CD14-positive monocyte (primary cell): ENCODE data around the gene MSS51. TPM values are rescaled to one million over a fixed set of nuclear protein-coding genes. Genes with fewer than 3 reads are reported as not detected.

Experiments used
- DNase-seq, 3 donors: peaks; one replicate each; pipeline ENCODE4 v3.0.0-alpha.2; 2011 to 2022
- H2AFZ ChIP-seq: 2 replicates; pipeline ENCODE4 v1.6.0; 2012; ENCODE audit warnings: mild to moderate bottlenecking, low read depth, low read length, inconsistent platforms; ENCODE audit not compliant: insufficient read depth, poor library complexity, severe bottlenecking
- H3K27ac ChIP-seq, 2 donors: 1 replicate in 1 of 2; 2 replicates in 1 of 2; pipeline ENCODE4 v1.5.1; 2012 to 2013; ENCODE audit warnings: low read length in 2 of 2, control low read depth in 1 of 2, inconsistent platforms in 1 of 2, low read depth in 1 of 2, mild to moderate bottlenecking in 1 of 2
- H3K27me3 ChIP-seq, 2 donors: one replicate each; pipeline versions ENCODE4 v1.6.0 to v1.6.1; 2011 to 2013; ENCODE audit warnings: low read length in 2 of 2; ENCODE audit not compliant: control insufficient read depth in 2 of 2, insufficient read depth in 2 of 2
- H3K36me3 ChIP-seq, 2 donors: replicated peaks in 1 of 2; 1 replicate in 1 of 2; 2 replicates in 1 of 2; pipeline versions ENCODE4 v1.5.1 to v1.6.1; 2012 to 2013; ENCODE audit warnings: low read length in 2 of 2, control low read depth in 1 of 2, inconsistent platforms in 1 of 2, mild to moderate bottlenecking in 1 of 2; ENCODE audit not compliant: insufficient read depth in 2 of 2, control insufficient read depth in 1 of 2
- H3K4me1 ChIP-seq, 2 donors: 1 replicate in 1 of 2; 2 replicates in 1 of 2; pipeline versions ENCODE4 v1.5.1 to v1.6.1; 2012 to 2013; ENCODE audit warnings: low read length in 2 of 2, control low read depth in 1 of 2, inconsistent platforms in 1 of 2, mild to moderate bottlenecking in 1 of 2, moderate library complexity in 1 of 2; ENCODE audit not compliant: insufficient read depth in 2 of 2, control insufficient read depth in 1 of 2
- H3K4me2 ChIP-seq: replicated peaks from 2 replicates; pipeline ENCODE3; 2012; ENCODE audit warnings: low read length, moderate library complexity, mild to moderate bottlenecking; ENCODE audit not compliant: poor library complexity, severe bottlenecking; ENCODE audit errors: extremely low read depth
- H3K4me3 ChIP-seq, 3 experiments: fragments of 200-600 bp in 1 of 3; sonication (generic) in 1 of 3; replicated peaks in 1 of 3; 1 replicate in 2 of 3; 2 replicates in 1 of 3; pipeline ENCODE4 v1.5.1; 2011 to 2013; ENCODE audit warnings: low read length in 3 of 3, mild to moderate bottlenecking in 3 of 3, control low read depth in 2 of 3, low read depth in 2 of 3, inconsistent platforms in 1 of 3, moderate library complexity in 1 of 3
- H3K79me2 ChIP-seq: 2 replicates; pipeline ENCODE4 v1.6.0; 2012; ENCODE audit warnings: mild to moderate bottlenecking, control low read depth, inconsistent platforms, low read length, moderate library complexity; ENCODE audit not compliant: insufficient read depth
- H3K9ac ChIP-seq: 2 replicates; pipeline ENCODE4 v1.6.0; 2017; ENCODE audit warnings: low read length, mild to moderate bottlenecking; ENCODE audit not compliant: insufficient read depth, poor library complexity, severe bottlenecking
- H3K9me3 ChIP-seq, 2 donors: replicated peaks in 1 of 2; 1 replicate in 1 of 2; 2 replicates in 1 of 2; pipeline versions ENCODE4 v1.5.1 to v1.6.1; 2012 to 2013; ENCODE audit warnings: low read length in 2 of 2, control low read depth in 1 of 2; ENCODE audit not compliant: control insufficient read depth in 1 of 2, insufficient read depth in 1 of 2
- H4K20me1 ChIP-seq: 2 replicates; pipeline ENCODE4 v1.6.0; 2012; ENCODE audit warnings: mild to moderate bottlenecking, low read length, control low read depth, moderate library complexity; ENCODE audit not compliant: insufficient read depth
- H3K27ac Mint-ChIP-seq, 7 donors: one replicate each; pipeline ENCODE4 v1.8.0; 2020; ENCODE audit warnings: mild to moderate bottlenecking in 7 of 7, mixed read lengths in 7 of 7, moderate library complexity in 6 of 7, inconsistent platforms in 2 of 7
- H3K27me3 Mint-ChIP-seq, 3 donors: one replicate each; pipeline ENCODE4 v1.8.0; 2021 to 2022; ENCODE audit warnings: low read depth in 3 of 3, mild to moderate bottlenecking in 3 of 3, mixed read lengths in 3 of 3, moderate library complexity in 3 of 3, inconsistent platforms in 1 of 3
- H3K36me3 Mint-ChIP-seq, 2 donors: one replicate each; pipeline ENCODE4 v1.8.0; 2020; ENCODE audit warnings: mixed read lengths in 2 of 2, inconsistent platforms in 1 of 2, mild to moderate bottlenecking in 1 of 2
- H3K4me1 Mint-ChIP-seq: one replicate; pipeline ENCODE4 v1.8.0; 2020; ENCODE audit warnings: mild to moderate bottlenecking, mixed read lengths
- H3K4me3 Mint-ChIP-seq, 2 donors: one replicate each; pipeline ENCODE4 v1.8.0; 2020; ENCODE audit warnings: mild to moderate bottlenecking in 2 of 2, mixed read lengths in 2 of 2, moderate library complexity in 1 of 2
- H3K9me3 Mint-ChIP-seq, 7 donors: one replicate each; pipeline ENCODE4 v1.8.0; 2020 to 2022; ENCODE audit warnings: mixed read lengths in 7 of 7, mild to moderate bottlenecking in 6 of 7, moderate library complexity in 6 of 7, inconsistent platforms in 2 of 7
- WGBS: methylation state at CpG from one replicate; pipeline ENCODE4 v1.1.5; 2013; ENCODE audit warnings: missing lambda C conversion rate; ENCODE audit not compliant: insufficient coverage; 5-methylcytosine and 5-hydroxymethylcytosine counted together
- intact Hi-C, 2 donors: fragments of 100-400 bp; cut with micrococcal nuclease; formaldehyde crosslinking; loops; one replicate each; pipeline versions ENCODE4 v1.15.0 to v1.15.1; 2023
- polyA plus RNA-seq, 3 donors: library from polyadenylated mRNA; depleted of rRNA in 1 of 3; unstranded in 2 of 3; stranded (reverse) in 1 of 3; fragments of 300-500 nt in 2 of 3; fragments of >200 nt in 1 of 3; fragmentation: Illumina TruSeq in 2 of 3; gene quantifications; 1 replicate in 2 of 3; 2 replicates in 1 of 3; pipeline ENCODE4 v1.2.3, GENCODE V29; 2012 to 2021
- TF ChIP-seq, protein P1 (sequence below): fragments of 200-600 bp; IDR thresholded peaks from one replicate; pipeline ENCODE4 v1.8.0; 2022; ENCODE audit warnings: antibody characterized with exemption, mild to moderate bottlenecking

Gene MSS51
- polyA plus RNA-seq, 3 donors, result 4.9 TPM; not detected in 2

DNA sequence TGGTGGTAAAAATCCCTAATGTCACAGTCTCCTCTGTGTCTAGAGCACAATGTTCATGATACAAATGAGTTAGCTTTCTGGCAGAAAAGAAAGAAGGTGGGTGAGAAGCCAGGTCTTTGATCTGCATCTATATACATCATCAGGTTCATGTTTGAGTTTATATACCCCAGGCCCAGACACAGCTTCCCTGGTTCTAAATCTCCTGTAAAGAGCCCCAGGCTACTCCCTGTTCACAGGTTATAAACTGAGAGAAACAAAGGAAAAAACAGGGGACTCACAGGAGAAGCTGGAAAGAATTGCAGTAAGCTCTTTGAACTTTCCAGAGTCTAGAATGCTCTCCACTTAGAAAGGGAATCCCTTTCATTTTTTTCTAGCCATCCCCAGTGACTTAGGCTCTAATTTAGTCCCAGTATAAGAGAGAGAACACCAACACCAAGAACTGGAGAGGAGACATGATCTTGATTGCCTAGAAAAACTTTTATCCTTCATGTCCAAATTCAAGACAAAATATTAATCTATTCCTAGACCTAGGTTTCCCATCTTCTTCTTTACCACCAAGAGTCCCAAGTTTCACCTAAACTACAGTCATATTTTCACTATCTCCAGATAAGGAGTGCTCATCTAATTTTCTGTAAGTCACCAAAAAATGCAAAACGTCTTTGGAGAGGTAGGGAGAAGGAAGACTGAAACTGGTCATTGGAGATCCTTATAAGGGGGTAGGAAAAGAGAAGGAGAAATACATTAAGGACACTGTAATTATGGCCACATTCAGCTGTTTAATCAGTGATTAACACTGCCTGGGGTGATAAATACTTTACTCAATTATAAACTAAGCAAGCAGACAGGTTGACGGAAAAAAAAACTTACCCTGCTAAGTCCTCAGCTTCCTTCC lies 469 bp downstream of the MSS51 start:
- TF ChIP-seq, protein P1, sequence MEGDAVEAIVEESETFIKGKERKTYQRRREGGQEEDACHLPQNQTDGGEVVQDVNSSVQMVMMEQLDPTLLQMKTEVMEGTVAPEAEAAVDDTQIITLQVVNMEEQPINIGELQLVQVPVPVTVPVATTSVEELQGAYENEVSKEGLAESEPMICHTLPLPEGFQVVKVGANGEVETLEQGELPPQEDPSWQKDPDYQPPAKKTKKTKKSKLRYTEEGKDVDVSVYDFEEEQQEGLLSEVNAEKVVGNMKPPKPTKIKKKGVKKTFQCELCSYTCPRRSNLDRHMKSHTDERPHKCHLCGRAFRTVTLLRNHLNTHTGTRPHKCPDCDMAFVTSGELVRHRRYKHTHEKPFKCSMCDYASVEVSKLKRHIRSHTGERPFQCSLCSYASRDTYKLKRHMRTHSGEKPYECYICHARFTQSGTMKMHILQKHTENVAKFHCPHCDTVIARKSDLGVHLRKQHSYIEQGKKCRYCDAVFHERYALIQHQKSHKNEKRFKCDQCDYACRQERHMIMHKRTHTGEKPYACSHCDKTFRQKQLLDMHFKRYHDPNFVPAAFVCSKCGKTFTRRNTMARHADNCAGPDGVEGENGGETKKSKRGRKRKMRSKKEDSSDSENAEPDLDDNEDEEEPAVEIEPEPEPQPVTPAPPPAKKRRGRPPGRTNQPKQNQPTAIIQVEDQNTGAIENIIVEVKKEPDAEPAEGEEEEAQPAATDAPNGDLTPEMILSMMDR, result no peak
- Histone ChIP-seq H3K27me3 (no peaks in the 10 kb centered on the region), H3K79me2 (no peaks in the 10 kb centered on the region), H2AFZ (no peak overlapping the region), H3K4me3 (no peak overlapping the region), H4K20me1 (no peaks in the 10 kb centered on the region), H3K36me3 (peaks cover 29 to 64% of the 10 kb centered on the region in 2 donors), H3K9me3 (no peaks in the 10 kb centered on the region), H3K4me1 (no peaks in the 10 kb centered on the region), H3K9ac (no peak overlapping the region), H3K4me2 (no peak overlapping the region), H3K27ac (no peak overlapping the region)
- intact Hi-C loops, result no loop called here
- H3K9me3 Mint-ChIP-seq, result no peaks in the 10 kb centered on the region
- no peaks in the 10 kb centered on the region for H3K4me1 Mint-ChIP-seq
- DNase-seq, result no peak
- H3K36me3 Mint-ChIP-seq, result peaks cover 44 to 55% of the 10 kb centered on the region in 2 donors
- no CpG with 5 or more reads among the region's 2 CpGs for WGBS
- no peak overlapping the region for H3K4me3 Mint-ChIP-seq
- H3K27me3 Mint-ChIP-seq, result no peaks in the 10 kb centered on the region
- no peak overlapping the region for H3K27ac Mint-ChIP-seq

DNA sequence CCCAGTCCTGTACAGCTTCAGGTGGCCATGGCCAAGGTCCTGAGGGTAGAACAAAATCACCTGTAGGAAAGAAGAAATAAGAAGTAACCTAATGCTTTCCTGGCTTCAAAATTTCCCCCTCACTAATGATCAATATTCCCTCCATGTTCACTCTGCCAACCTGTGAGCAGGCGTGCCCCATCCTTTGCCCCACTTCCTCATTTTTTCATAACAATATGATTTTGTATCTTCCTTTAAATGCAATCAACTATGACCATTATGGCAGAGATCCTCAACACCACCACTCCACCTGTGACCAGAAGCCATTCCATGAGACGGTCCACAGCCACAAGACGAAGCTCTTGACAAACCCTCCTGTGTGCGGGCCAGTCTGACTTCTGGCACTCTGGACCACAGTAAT lies 7.0 kb downstream of the MSS51 start:
- H3K9ac ChIP-seq, result no peak overlapping the region
- H3K27me3 ChIP-seq, result no peaks in the 10 kb centered on the region
- H3K27me3 Mint-ChIP-seq, result no peaks in the 10 kb centered on the region
- no peak overlapping the region for H3K27ac ChIP-seq
- H4K20me1 ChIP-seq, result no peaks in the 10 kb centered on the region
- H3K4me1 ChIP-seq, result no peaks in the 10 kb centered on the region
- H3K4me3 ChIP-seq, result no peak overlapping the region
- no peak overlapping the region for H3K4me2 ChIP-seq
- H3K9me3 ChIP-seq, result no peaks in the 10 kb centered on the region
- no peak for DNase-seq
- no peaks in the 10 kb centered on the region for H3K9me3 Mint-ChIP-seq
- H3K4me3 Mint-ChIP-seq, result no peak overlapping the region
- H3K27ac Mint-ChIP-seq, result peak overlapping the region in 2 of 7 donors; percentile 12 to 18
- TF ChIP-seq, protein P1, result no peak
- intact Hi-C loops, result no loop called here
- no peak overlapping the region for H2AFZ ChIP-seq
- no peaks in the 10 kb centered on the region for H3K79me2 ChIP-seq
- WGBS, result 86% methylated on average over 1 of the region's 4 CpGs
- H3K4me1 Mint-ChIP-seq, result no peaks in the 10 kb centered on the region
- peaks cover 45 to 71% of the 10 kb centered on the region in 2 donors for H3K36me3 ChIP-seq
- peaks cover 57 to 75% of the 10 kb centered on the region in 2 donors for H3K36me3 Mint-ChIP-seq
